HepG2 (cell line): ENCODE data around the gene MPV17L2. TPM values are rescaled to one million over a fixed set of nuclear protein-coding genes. Genes with fewer than 3 reads are reported as not detected.

ENCODE experiments used
- KLF13 ChIP-seq: sonication (generic); formaldehyde crosslinking; IDR thresholded peaks from 2 replicates; pipeline ENCODE4 v1.4.0; 2020; ENCODE audit warnings: mild to moderate bottlenecking, missing genetic modification reagents
- MEIS1 ChIP-seq: sonication (generic); formaldehyde crosslinking; IDR thresholded peaks from 2 replicates; pipeline ENCODE4 v1.9.0; 2021; ENCODE audit warnings: mild to moderate bottlenecking, missing genetic modification reagents, moderate library complexity, borderline replicate concordance
- NCOA1 ChIP-seq: sonication (generic); formaldehyde crosslinking; IDR thresholded peaks from 2 replicates; pipeline ENCODE4 v1.9.0; 2021; ENCODE audit warnings: missing genetic modification reagents
- NFAT5 ChIP-seq: sonication (generic); formaldehyde crosslinking; IDR thresholded peaks from 2 replicates; pipeline ENCODE4 v1.4.0; 2020; ENCODE audit warnings: missing genetic modification reagents
- TBX2 ChIP-seq: sonication (generic); formaldehyde crosslinking; IDR thresholded peaks from 2 replicates; pipeline ENCODE4 v1.5.0; 2020; ENCODE audit warnings: missing genetic modification reagents, mild to moderate bottlenecking, borderline replicate concordance
- TFDP1 ChIP-seq: IDR thresholded peaks from 2 replicates; pipeline ENCODE4 v1.6.1; 2016; ENCODE audit warnings: missing compliant biosample characterization, missing genetic modification reagents, borderline replicate concordance
- U2AF2 ChIP-seq: fragments of 200-400 bp; formaldehyde crosslinking; IDR thresholded peaks from 2 replicates; pipeline ENCODE4 v1.6.1; 2017; ENCODE audit warnings: low read depth, mild to moderate bottlenecking, low read length
- ZBTB37 ChIP-seq: sonication (generic); formaldehyde crosslinking; IDR thresholded peaks from 2 replicates; pipeline ENCODE4 v1.4.0; 2020; ENCODE audit warnings: mild to moderate bottlenecking, missing genetic modification reagents
- ZFP36 ChIP-seq: fragments of 150-350 bp; IDR thresholded peaks from 2 replicates; pipeline ENCODE4 v1.6.1; 2018; ENCODE audit warnings: borderline replicate concordance, low read length, low read depth; ENCODE audit not compliant: partially characterized antibody
- ZMYM4 ChIP-seq: sonication (generic); formaldehyde crosslinking; IDR thresholded peaks from 2 replicates; pipeline ENCODE4 v1.8.1; 2023; ENCODE audit warnings: mild to moderate bottlenecking, missing genetic modification reagents
- ZNF138 ChIP-seq: sonication (generic); formaldehyde crosslinking; IDR thresholded peaks from 2 replicates; pipeline ENCODE4 v1.5.0; 2020; ENCODE audit warnings: mild to moderate bottlenecking, low read depth, missing genetic modification reagents
- ZNF180 ChIP-seq: sonication (generic); formaldehyde crosslinking; IDR thresholded peaks from 2 replicates; pipeline ENCODE4 v1.4.0; 2020; ENCODE audit warnings: low read depth, missing genetic modification reagents, borderline replicate concordance
- ZNF260 ChIP-seq: sonication (generic); formaldehyde crosslinking; IDR thresholded peaks from 2 replicates; pipeline ENCODE4 v1.4.0; 2020; ENCODE audit warnings: missing genetic modification reagents, low read depth, mild to moderate bottlenecking, borderline replicate concordance
- ZNF335 ChIP-seq: sonication (generic); formaldehyde crosslinking; IDR thresholded peaks from 2 replicates; pipeline ENCODE4 v1.4.0; 2020; ENCODE audit warnings: missing genetic modification reagents
- ZNF350 ChIP-seq: sonication (generic); formaldehyde crosslinking; IDR thresholded peaks from 2 replicates; pipeline ENCODE4 v1.4.0; 2020; ENCODE audit warnings: mild to moderate bottlenecking, low read depth, missing genetic modification reagents, borderline replicate concordance
- ZNF572 ChIP-seq: sonication (generic); formaldehyde crosslinking; IDR thresholded peaks from 2 replicates; pipeline ENCODE4 v1.5.1; 2020; ENCODE audit warnings: mild to moderate bottlenecking, missing genetic modification reagents
- ZSCAN31 ChIP-seq: sonication (generic); formaldehyde crosslinking; IDR thresholded peaks from 2 replicates; pipeline ENCODE4 v1.5.0; 2020; ENCODE audit warnings: low read depth, mild to moderate bottlenecking, missing genetic modification reagents
- polyA plus RNA-seq, 8 experiments: library from polyadenylated mRNA; depleted of rRNA in 3 of 8; stranded (reverse) in 7 of 8; unstranded in 1 of 8; fragments of >200 nt; fragmentation: Illumina TruSeq in 4 of 8; extraction: Trizol in 4 of 8; gene quantifications; 2 replicates each; pipeline versions ENCODE4 v1.2.1 to v1.2.3, GENCODE V29; 2011 to 2016; ENCODE audit warnings: low read depth in 4 of 8, missing spikeins in 1 of 8, mixed read lengths in 1 of 8; ENCODE audit not compliant: insufficient read depth in 1 of 8
- total RNA-seq, 5 experiments: library from RNA; depleted of rRNA; stranded (reverse); fragments of >200 nt; fragmentation: Illumina TruSeq; extraction: Trizol; gene quantifications; 2 replicates each; pipeline ENCODE4 v1.2.3, GENCODE V29; 2016; ENCODE audit warnings: low read depth in 1 of 5
- TF ChIP-seq, protein P1 (sequence below): IDR thresholded peaks from 2 replicates; pipeline ENCODE4 v1.6.1; 2016; ENCODE audit warnings: low read depth

MPV17L2 gene
- total and polyA plus RNA-seq, 2 of the 13 experiments (the other 11 are each of a cell fraction or from before 2014, with no cell fraction given): 13.6 to 16.7 TPM

- no peak for TF ChIP-seq ZFP36
- TF ChIP-seq ZNF335: peak; percentile 87; the same call in 1 of the 2 replicates
- peak; percentile 49; the same call in 1 of the 2 replicates for TF ChIP-seq ZNF138 (CRISPR knock-in tag)
- peak; percentile 78; the same call in 1 of the 2 replicates for TF ChIP-seq MEIS1 (CRISPR knock-in tag)
- TF ChIP-seq KLF13 (CRISPR knock-in tag): no peak
- TF ChIP-seq ZMYM4 (CRISPR knock-in tag): peak; percentile 72
- no peak for TF ChIP-seq ZNF180 (CRISPR knock-in tag)
- peak; percentile 56; the same call in 1 of the 2 replicates for TF ChIP-seq ZNF350
- TF ChIP-seq ZBTB37 (CRISPR knock-in tag): 0 out of 2 replicates have a peak, but pooled peaks have one; percentile 64
- no peak for TF ChIP-seq ZNF260 (CRISPR knock-in tag)
- peak; percentile 77 for TF ChIP-seq NFAT5 (CRISPR knock-in tag)
- TF ChIP-seq, protein P1, sequence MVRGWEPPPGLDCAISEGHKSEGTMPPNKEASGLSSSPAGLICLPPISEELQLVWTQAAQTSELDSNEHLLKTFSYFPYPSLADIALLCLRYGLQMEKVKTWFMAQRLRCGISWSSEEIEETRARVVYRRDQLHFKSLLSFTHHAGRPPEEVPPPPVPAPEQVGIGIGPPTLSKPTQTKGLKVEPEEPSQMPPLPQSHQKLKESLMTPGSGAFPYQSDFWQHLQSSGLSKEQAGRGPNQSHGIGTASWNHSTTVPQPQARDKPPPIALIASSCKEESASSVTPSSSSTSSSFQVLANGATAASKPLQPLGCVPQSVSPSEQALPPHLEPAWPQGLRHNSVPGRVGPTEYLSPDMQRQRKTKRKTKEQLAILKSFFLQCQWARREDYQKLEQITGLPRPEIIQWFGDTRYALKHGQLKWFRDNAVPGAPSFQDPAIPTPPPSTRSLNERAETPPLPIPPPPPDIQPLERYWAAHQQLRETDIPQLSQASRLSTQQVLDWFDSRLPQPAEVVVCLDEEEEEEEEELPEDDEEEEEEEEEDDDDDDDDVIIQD (CRISPR knock-in tag): peak; percentile 53; the same call in 1 of the 2 replicates
- TF ChIP-seq TBX2 (CRISPR knock-in tag): peak; percentile 76; the same call in 1 of the 2 replicates
- TF ChIP-seq NCOA1 (CRISPR knock-in tag): peak; percentile 88; the same call in 1 of the 2 replicates
- 0 out of 2 replicates have a peak, but pooled peaks have one; percentile 23 for TF ChIP-seq TFDP1 (CRISPR knock-in tag)
- TF ChIP-seq ZNF572 (CRISPR knock-in tag): no peak
- TF ChIP-seq U2AF2: no peak
- TF ChIP-seq ZSCAN31 (CRISPR knock-in tag): peak; percentile 78; the same call in 1 of the 2 replicates
These were observed 40.3 kb downstream of the MPV17L2 start (continued) for GRCh38 chr19:18233224-18233825.
